ENCODE measurements around the gene QRICH2.
A peak's percentile ranks its signal among the peaks of the same experiment; 100 is the strongest.
"Not testable (repeated sequence)": the region's sequence is repeated elsewhere in the genome, so short reads cannot be mapped to it uniquely, and the experiment has no call there.

Gene QRICH2

GRCh38 chr17:76278268-76278908 lies 29.7 kb downstream of the QRICH2 start:
- DNase-seq (ENCODE audit: low spot score): no peak

DNA sequence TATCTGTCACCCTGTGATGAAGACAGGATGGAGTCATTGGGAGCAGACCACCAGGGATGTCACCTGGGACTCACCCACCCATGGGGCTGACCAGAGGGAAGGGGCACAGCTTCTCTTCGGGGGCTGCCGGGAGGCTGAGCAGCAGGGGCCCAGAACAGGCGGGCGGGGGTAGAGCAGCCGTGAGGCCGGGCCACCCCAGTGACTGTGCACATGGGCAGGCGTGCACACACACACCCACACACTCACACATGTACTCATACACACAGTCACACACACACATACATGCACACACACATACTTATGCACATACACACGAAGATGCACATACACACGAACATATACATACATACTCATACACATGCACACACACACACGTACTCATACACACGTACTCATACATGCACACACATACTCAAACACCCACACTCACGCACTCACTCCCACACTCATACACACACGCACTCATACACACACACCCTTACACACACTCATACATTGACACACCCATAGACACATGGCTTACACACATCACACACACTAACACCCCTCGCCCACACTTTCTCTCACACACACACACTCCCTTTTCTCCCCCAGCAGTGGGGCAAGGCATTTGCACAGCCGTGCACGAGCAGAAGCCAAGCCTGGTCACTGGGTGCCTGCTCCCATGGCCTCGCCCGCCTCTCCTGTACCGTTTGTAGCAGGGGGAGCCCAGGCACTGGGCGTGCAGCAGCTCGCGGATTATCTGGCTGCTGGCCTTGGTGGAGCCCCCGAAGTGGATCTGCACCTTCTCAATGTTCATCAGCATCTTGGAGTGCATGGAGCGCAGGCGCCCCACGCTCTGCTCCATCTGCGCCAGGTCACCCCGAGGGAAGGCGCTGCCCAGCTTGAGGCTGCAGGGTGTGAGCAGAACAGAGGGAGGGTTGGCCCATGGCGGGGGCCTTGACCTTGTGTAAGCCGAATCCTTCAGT lies 30.5 kb downstream of the QRICH2 start:
- no peak for DNase-seq (ENCODE audit: low spot score)

DNA sequence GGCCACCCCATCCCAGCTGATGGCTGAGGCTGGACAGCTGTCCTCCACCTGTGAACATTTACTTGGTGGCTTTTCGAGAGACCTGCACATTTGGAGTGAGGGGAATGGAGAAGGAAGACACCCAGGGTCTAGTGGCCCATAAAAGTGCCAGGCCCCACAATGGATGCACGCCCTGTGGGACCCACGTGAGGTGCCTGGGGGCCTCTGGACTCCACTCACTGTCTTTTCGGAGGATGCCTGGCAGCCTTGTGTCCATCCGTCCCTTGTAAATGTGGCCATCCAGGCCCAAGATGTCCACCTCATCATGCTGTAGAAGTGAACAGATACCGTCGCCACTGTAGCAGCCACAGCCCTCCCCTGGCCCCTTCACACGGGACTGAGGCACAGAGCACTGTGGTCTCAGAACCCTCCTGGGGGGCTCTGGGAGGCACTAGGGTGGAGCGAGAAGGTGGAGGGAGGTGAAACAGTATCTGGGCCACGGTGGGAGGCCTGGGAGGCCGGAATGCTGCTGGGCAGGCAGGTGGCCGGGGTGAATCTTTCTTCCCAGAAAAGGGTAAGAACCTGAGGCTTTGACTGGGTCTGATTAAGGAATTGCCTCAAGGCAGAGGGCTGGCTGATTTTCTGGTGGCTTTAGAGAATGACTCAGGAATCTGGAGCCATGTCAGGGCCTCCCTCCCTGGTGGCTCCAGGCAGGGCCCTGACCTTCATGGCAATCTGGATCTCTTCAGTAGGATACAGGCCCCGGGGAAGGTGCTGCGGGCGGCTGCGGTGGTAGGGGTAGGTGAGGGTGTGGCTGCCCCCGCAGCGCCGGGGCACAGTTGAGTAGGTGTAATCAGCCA lies 31.4 kb downstream of the QRICH2 start:
- peak; percentile 67 for DNase-seq (ENCODE audit: low spot score)

DNA sequence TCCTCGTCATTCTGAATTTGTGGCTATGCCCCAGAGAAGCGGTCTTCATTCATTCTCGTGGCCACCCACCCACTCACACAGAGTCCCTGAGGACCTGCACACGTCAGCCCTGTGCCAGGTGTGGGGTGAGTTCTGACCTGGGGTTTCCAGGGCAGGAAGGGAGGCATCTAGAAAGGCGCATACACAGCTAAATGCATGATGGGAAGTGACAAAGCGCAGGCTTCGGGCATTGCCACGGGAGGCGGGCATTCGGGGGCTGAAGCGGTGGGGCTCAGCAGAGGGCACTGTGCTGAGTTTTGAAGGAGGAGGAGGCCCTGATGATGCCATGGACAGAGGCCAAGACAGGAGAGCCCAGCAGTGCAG lies 32.0 kb downstream of the QRICH2 start:
- no peak for DNase-seq (ENCODE audit: low spot score)

GRCh38 chr17:76275382-76276068 lies 32.6 kb downstream of the QRICH2 start:
- DNase-seq (ENCODE audit: low spot score): no peak

- DNase-seq (ENCODE audit: low spot score): no peak
Observed at GRCh38 chr17:76274112-76274956, 33.7 kb downstream of the QRICH2 start.

GRCh38 chr17:76273445-76274111 lies 34.5 kb downstream of the QRICH2 start:
- DNase-seq (ENCODE audit: low spot score): no peak

DNA sequence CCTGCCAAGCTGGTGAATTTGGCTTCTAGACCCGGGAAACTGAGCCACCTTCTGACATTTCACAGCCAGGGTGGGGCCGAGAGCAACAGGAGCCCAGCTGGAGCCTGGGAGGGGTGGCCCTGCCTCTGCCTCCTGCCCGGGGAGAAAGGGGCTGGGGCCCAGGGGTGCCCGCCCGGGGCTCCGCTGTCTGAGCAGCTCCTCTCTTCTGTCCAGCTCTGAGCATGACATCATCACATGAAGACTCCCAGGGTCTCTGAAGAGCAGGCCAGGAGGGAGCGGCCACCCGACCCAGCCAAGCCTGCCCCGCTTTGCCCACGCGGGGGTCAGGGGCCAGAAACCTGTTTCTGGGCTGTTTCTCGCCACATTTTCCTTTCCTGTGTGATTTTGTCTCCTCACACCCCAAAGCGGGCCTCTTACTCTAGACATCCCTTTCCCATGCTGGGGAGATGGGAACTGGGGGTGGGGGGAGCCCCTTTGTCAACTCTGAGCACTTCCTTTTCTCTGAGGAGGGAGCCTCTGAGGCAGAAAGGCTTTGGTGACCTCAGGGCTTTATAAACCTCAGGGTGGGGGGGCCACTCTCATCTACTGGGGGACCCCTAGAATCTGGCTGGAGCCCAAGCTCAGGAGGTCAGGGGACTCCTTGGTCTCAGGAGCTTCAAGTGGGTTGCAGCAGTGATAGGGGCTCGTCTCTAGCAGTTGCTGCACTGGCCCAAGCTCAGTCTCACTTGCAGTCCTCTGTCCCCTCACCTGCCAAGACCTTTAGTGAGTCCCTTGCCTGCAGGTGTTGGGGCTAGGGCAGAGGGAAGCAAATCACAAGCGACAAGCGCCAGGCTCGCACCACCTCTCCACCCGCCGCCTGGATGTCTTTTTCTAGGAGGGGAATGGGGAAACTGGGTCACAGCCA lies 35.3 kb downstream of the QRICH2 start:
- DNase-seq (ENCODE audit: low spot score): no peak

GRCh38 chr17:76271669-76272540 lies 36.2 kb downstream of the QRICH2 start:
- no peak for DNase-seq (ENCODE audit: low spot score)

DNA sequence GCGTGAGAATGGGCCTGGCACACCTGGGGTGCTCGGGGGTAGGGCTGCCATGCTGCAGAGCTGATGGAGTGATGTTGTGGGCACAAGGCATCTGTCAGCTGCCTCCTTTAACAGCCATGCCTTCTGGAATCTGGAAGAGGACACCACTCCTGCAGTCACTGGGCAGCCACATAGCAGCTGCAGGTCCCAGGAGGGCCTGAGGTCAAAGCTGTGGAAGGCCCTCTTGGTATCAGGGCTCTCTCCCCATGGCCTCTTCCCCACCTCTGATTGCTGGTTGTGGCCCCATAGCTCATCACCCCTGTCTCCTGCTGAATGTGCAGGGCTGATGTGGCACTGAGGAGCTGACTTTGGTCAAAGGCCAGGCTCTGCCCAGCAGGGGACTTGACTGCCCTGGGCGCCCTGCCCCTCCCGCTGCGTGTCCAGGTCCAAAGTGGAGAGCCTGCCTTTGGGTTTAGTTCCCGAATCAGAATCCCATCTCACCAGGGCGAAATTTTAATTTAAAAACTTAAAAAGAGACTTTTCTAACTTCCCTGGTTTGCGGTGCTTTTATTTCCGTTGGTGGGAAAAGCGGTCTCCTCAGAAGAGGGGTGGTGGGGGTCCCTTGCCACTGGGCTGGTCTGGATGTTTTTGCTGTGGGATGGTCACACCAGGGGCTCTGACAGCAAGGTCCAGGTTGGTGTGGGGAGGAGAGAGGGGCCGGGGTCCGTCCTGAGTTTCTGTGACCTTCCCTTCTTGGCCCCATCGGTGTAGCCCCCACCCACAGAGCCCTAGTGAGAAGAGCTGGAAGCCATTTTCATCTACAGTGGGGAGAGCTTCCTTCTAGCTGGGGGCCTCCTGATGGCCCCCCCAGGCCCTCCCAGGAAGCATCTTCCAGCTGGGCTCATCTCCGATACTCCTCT lies 37.1 kb downstream of the QRICH2 start:
- no peak for DNase-seq (ENCODE audit: low spot score)

DNA sequence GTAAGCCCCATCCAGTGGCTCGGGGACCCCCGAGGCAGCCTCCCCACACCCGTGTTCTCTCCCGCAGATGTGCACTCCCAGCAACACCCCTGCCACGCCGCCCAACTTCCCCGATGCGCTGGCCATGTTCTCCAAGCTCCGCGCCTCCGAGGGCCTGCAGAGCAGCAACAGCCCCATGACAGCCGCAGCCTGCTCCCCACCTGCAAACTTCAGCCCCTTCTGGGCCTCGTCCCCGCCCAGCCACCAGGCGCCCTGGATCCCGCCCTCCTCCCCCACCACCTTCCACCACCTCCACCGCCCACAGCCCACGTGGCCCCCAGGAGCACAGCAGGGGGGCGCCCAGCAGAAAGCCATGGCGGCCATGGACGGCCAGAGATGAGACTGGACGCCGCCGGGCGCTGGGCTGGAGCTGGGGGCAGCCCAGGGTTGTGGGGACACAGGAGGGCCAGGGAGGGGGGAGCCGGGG lies 37.9 kb downstream of the QRICH2 start:
- no peak for DNase-seq (ENCODE audit: low spot score)

DNA sequence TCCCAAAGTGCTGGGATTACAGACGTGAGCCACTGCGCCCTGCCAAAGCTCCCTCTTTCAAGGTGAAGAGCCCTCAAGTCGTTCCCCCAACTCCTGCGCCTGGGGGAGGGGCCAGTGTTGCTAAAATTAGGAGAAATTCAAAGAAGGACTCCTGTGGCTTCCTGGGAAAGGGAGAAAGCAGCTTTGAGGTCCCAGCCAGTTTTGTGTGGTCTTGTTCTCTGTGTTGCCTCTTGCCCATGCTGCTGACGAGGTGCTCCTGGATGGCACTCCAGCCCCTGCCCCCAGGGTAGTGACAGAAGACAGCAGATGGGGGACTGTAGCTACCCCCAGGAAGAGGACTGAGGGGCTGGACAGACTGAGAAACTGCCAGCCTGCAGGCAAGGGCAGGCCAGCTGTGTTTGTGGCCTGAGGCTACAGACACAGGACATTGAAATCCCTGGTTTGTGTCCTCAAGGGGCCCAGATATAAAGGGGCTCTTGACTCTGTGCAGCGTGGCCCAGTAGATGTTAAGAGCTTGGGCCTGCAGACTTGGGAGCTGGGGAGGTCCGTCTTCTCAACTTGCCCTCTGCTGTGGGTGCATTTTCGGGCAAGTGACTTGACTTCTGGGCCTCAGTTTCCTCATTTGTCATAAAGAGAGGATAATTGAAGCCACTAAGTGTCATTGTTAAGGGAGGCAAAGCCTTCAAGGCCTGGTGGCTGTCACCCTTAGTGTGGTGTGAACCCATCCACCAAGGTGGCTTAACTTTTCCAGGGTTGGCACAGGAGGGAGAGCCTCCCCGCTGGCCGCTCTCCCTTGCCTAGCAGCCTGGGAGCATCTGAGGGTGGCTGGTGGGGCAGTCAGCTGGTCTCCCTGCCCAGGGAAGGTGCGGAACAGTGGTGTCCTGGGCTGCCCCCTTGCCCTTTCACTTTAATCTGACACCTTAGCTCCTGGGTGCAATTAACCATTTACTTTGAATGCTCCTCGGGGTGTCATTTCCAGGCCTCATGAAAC lies 38.8 kb downstream of the QRICH2 start:
- DNase-seq (ENCODE audit: low spot score): no peak

DNA sequence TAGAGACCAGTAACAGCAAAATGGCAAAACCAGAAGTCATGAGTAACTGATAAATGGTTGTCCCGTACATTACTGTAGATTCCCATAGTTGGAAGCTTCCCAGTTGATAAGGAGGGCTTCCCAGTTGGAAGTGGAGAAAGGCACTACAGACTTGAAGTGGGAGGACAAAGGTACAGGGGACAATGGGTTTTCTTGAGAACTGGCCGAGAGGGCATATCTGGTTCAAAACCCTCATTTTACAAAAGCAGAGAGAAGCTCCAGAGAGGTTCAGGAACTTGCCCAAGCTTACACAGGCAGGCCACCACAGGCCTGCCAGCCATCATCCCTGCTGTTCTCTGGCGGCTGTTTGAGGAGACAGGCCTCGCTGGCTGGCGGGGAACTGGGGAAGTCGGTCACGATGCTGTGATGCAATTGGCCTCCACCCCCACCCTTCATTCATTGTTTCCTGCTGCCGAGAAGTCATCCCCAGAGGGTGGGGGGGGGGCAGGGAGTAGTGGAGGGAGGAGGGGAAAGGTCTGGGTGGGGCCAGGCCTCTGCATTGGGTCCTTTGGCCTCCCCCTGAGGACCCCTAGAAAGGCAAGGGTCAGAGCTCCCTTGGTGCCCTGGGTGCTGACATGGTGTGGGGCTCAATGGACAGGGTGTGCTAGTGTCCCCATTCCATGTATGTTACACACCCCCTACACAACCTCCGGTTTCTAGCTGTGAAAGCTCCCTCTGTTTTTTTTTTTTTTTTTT lies 39.9 kb downstream of the QRICH2 start:
- peak; percentile 58 for DNase-seq (ENCODE audit: low spot score)

DNA sequence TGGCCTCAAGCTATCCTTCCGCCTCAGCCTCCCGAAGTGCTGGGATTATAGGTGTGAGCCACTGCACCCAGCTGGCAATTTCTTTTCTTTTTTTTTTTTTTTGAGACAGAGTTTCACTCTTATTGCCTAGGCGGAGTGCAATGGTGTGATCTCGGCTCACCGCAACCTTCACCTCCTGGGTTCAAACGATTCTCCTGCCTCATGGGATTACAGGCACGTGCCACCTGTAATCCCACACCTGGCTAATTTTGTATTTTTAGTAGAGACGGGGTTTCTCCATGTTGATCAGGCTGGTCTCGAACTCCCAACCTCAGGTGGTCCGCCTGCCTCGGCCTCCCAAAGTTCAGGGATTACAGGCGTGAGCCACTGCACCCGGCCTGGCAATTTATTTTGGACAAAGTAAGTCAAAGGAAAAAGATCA lies 40.5 kb downstream of the QRICH2 start:
- not testable (repeated sequence) for DNase-seq (ENCODE audit: low spot score)

DNA sequence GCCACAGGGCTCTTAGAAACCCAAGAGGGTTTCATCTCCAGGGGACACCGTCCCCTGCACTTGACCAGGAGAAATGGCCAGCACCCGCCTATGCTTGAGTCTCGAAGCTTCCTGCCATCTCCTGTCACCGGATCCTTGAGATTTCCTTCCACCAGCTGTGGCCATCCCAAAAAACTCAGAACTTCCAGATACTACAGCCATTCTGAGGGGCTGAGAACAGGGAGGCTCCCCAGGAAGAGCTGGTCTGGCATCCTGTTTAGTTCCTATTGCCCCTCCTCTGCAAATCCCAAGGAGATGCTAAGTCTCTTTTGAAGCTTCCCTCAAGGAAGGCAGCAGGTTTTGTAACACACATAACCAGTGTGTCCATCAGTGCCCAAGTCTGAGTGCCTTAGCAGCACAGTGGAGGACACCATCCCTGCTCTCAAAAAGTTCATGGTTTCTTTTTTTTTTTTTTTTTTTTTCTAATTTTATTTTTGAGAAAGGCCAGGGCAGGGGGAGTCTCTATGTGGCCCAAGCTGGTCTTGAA lies 41.0 kb downstream of the QRICH2 start:
- DNase-seq (ENCODE audit: low spot score): no peak
